Transverse colon (tissue), 4 donors: Measurements from ENCODE around the gene VEPH1. TPM values are rescaled to one million over a fixed set of nuclear protein-coding genes. Genes with fewer than 3 reads are reported as not detected.

Experiments used
- DNase-seq: peaks from one replicate; pipeline ENCODE4 v3.0.0-alpha.2; 2019
- H3K27ac ChIP-seq, 4 donors: fragments of 200-600 bp; sonication (generic); 2 replicates each; pipeline ENCODE4 v1.5.1; 2016 to 2018; ENCODE audit warnings: inconsistent platforms in 4 of 4
- H3K27me3 ChIP-seq: fragments of 200-600 bp; sonication (generic); 2 replicates; pipeline ENCODE4 v1.5.1; 2017; ENCODE audit warnings: inconsistent platforms
- H3K36me3 ChIP-seq, 4 donors: fragments of 200-600 bp; sonication (generic); 2 replicates each; pipeline ENCODE4 v1.5.1; 2017 to 2019; ENCODE audit warnings: inconsistent platforms in 4 of 4
- H3K4me1 ChIP-seq, 4 donors: fragments of 200-600 bp; sonication (generic); 2 replicates each; pipeline ENCODE4 v1.5.1; 2017 to 2020; ENCODE audit warnings: inconsistent platforms in 4 of 4
- H3K4me3 ChIP-seq, 4 donors: fragments of 200-600 bp; sonication (generic); 1 replicate in 1 of 4; 2 replicates in 3 of 4; pipeline versions ENCODE4 v1.5.1 to v1.6.1; 2017 to 2019; ENCODE audit warnings: inconsistent platforms in 4 of 4
- H3K9me3 ChIP-seq, 2 donors: fragments of 200-600 bp; sonication (generic); 2 replicates each; pipeline ENCODE4 v1.5.1; 2017 to 2019; ENCODE audit warnings: inconsistent platforms in 2 of 2
- EP300 ChIP-seq: sonication (generic); formaldehyde crosslinking; IDR thresholded peaks from one replicate; pipeline ENCODE4 v1.6.1; 2017; ENCODE audit warnings: antibody characterized with exemption, low read depth
- POLR2A ChIP-seq: fragments of 450-650 bp; IDR thresholded peaks from one replicate; pipeline ENCODE4 v1.6.1; 2016; ENCODE audit warnings: antibody characterized with exemption, mild to moderate bottlenecking, moderate library complexity
- POLR2AphosphoS5 ChIP-seq, 3 donors: sonication (generic); formaldehyde crosslinking; IDR thresholded peaks; one replicate each; pipeline ENCODE4 v1.6.1; 2016; ENCODE audit warnings: antibody characterized with exemption in 3 of 3
- WGBS, 2 donors: methylation state at CpG; one replicate each; pipeline ENCODE4 v1.1.5; 2018; ENCODE audit warnings: low coverage in 1 of 2; 5-methylcytosine and 5-hydroxymethylcytosine counted together
- in situ Hi-C, 4 donors: fragments of 200-750 bp; cut with MboI; loops; one replicate each; pipeline versions ENCODE4 v1.15.0 to v1.15.1; 2017; ENCODE audit warnings: low sequenced_read_pairs in 3 of 4, low pct_ligation_motif_present in 1 of 4, low pct_unique_long_range_greater_than_20kb in 1 of 4
- intact Hi-C: fragments of 100-400 bp; cut with DNase I; formaldehyde crosslinking; loops from one replicate; pipeline ENCODE4 v1.15.1; 2023; ENCODE audit warnings: low total_unique reads
- total RNA-seq, 4 donors: library from RNA; depleted of rRNA; stranded (reverse); fragments of >200 nt; gene quantifications; one replicate each; pipeline ENCODE4 v1.1.0, GENCODE V29; 2016
- TF ChIP-seq, protein P1 (sequence below), 5 experiments: fragments of 200-600 bp in 3 of 5; fragments of 450-650 bp in 2 of 5; sonication (generic) in 3 of 5; IDR thresholded peaks; 1 replicate in 2 of 5; 2 replicates in 3 of 5; pipeline ENCODE4 v1.5.1; 2016 to 2017; ENCODE audit warnings: antibody characterized with exemption in 5 of 5, inconsistent platforms in 3 of 5, mild to moderate bottlenecking in 2 of 5, moderate library complexity in 1 of 5

The VEPH1 gene
- total RNA-seq, 4 donors from 2014 or later, result 0.20 to 4.1 (median 0.90) TPM

DNA sequence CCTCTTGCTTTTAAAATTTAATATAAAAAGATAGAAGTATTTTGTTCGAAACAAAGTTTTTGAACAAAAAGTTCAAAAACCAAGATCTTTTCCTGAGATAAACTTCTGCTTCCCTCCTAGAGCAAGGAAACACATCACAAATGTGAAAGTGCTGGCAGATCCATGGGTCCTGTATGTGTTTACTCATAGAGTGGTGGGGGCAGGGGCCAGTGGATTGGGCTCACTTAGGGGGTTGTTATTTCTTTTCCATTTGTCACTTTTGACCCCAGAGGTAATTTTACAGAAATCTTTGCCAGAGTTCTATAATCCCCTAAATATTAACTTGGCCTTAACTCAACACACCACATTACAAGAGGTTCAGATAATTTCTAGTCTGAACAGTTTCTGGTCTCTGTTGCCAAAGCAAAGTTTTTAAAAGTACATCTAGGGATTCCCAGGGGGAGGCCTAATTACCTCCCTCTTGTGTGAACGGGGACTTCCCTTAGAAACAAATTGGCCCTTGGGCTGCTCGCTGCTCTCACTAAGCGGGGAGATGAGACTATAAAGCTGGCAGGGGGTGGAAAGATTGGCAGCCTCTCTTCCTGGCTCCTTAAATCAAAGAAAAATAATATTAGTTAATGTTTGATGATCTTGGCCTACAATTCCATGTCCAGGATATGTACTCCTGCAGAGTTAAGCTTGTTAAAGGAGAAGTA lies 133.3 kb downstream of the VEPH1 start:
- TF ChIP-seq, protein P1, sequence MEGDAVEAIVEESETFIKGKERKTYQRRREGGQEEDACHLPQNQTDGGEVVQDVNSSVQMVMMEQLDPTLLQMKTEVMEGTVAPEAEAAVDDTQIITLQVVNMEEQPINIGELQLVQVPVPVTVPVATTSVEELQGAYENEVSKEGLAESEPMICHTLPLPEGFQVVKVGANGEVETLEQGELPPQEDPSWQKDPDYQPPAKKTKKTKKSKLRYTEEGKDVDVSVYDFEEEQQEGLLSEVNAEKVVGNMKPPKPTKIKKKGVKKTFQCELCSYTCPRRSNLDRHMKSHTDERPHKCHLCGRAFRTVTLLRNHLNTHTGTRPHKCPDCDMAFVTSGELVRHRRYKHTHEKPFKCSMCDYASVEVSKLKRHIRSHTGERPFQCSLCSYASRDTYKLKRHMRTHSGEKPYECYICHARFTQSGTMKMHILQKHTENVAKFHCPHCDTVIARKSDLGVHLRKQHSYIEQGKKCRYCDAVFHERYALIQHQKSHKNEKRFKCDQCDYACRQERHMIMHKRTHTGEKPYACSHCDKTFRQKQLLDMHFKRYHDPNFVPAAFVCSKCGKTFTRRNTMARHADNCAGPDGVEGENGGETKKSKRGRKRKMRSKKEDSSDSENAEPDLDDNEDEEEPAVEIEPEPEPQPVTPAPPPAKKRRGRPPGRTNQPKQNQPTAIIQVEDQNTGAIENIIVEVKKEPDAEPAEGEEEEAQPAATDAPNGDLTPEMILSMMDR (IDR thresholded peaks at IDR 0.05), result no peak
- TF ChIP-seq POLR2A (no peak), EP300 (no peak), POLR2AphosphoS5 (IDR thresholded peaks at IDR 0.05) (no peak)
- Histone ChIP-seq H3K9me3 (no peaks in the 10 kb centered on the region), H3K27ac (no peak overlapping the region), H3K36me3 (no peaks in the 10 kb centered on the region), H3K4me1 (no peaks in the 10 kb centered on the region), H3K4me3 (no peak overlapping the region), H3K27me3 (no peaks in the 10 kb centered on the region)
- 58 to 64% methylated on average over 1 to 4 of the region's 4 CpGs for WGBS, 2 donors
- intact Hi-C loops (no loop called here), in situ Hi-C loops (no loop called here)
- DNase-seq, result no peak

DNA sequence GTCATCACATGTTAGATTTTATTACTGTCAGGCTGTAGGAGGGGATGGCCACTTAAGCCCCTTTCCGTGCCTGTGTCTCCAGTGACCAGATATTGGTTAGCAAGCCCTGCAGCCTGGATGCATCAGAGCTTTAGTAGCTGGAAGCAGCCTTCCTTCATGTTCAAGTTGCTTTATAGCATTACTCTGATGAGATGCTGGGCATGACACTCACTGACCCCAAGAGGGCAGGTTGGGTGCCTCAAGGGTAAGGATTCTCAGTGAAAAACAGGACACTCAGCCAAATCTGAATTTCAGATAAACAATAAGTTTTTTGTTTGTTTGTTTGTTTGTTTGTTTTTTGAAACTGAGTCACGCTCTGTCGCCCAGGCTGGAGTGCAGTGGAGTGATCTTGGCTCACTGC lies 135.0 kb downstream of the VEPH1 start:
- H3K4me1 ChIP-seq, result no peaks in the 10 kb centered on the region
- no peak overlapping the region for H3K27ac ChIP-seq
- no peaks in the 10 kb centered on the region for H3K27me3 ChIP-seq
- in situ Hi-C loops (no loop called here), intact Hi-C loops (no loop called here)
- DNase-seq, result no peak
- no peaks in the 10 kb centered on the region for H3K9me3 ChIP-seq
- 90 to 100% methylated on average over 2 to 3 of the region's 3 CpGs for WGBS, 2 donors
- H3K36me3 ChIP-seq, result no peaks in the 10 kb centered on the region
- TF ChIP-seq POLR2AphosphoS5 (IDR thresholded peaks at IDR 0.05), result no peak
- H3K4me3 ChIP-seq, result no peak overlapping the region

DNA sequence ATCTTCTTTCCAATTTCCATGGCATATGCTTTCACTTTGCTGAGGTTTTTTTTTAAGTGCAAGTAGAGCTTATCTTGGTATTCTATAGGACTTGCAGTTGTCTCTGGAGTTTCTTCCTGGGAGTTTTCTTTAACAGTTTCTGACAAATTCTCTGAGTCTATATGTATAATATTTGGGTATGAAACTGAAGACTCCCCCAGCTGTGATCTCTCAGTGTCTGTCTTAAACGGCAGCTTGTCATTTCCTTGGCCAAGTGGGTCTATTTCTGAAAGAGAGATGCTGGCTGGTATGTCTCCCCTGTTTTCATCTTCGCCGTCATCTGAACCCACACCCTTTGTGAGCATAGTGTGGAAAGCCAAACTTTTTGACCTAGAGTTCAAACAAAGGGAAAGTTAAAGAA lies 139.8 kb downstream of the VEPH1 start:
- Histone ChIP-seq H3K4me1 (no peaks in the 10 kb centered on the region), H3K36me3 (no peaks in the 10 kb centered on the region), H3K27ac (no peak overlapping the region), H3K4me3 (no peak overlapping the region), H3K9me3 (no peaks in the 10 kb centered on the region), H3K27me3 (no peaks in the 10 kb centered on the region)
- in situ Hi-C loops (no loop called here), intact Hi-C loops (no loop called here)
- WGBS, 2 donors, result 85% methylated on average over 3 of the region's 3 CpGs; no CpG with 5 or more reads in 1 of the 2 donors
- DNase-seq, result no peak
- TF ChIP-seq POLR2A (no peak), POLR2AphosphoS5 (IDR thresholded peaks at IDR 0.05) (no peak), EP300 (no peak)
- TF ChIP-seq, protein P1 (IDR thresholded peaks at IDR 0.05), result no peak

DNA sequence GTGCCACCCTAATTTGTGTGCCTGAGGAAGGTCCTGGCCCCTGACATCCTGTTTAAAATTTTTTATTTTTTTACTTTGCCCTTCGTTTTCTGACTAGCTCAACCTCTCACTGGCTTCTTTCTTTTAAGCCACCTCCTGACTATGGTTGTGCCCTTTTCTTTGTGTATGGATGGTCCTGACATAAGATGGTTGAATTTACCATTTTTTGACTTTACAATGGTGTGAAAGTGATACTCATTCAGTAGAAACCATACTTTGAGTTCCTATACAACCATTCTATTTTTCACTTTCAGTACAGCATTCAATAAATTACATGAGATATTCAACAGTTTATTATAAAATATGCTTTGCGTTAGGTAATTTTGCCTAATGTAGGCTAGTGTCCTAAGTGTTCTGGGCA lies 140.9 kb downstream of the VEPH1 start:
- TF ChIP-seq POLR2AphosphoS5 (IDR thresholded peaks at IDR 0.05), result no peak
- no peak for TF ChIP-seq POLR2A
- TF ChIP-seq EP300, result no peak
- TF ChIP-seq, protein P1 (IDR thresholded peaks at IDR 0.05), result no peak
- WGBS, 2 donors, result 66 to 86% methylated on average over 2 of the region's 2 CpGs
- Histone ChIP-seq H3K4me1 (no peaks in the 10 kb centered on the region), H3K9me3 (no peaks in the 10 kb centered on the region), H3K27ac (no peak overlapping the region), H3K36me3 (no peaks in the 10 kb centered on the region), H3K4me3 (no peak overlapping the region), H3K27me3 (no peaks in the 10 kb centered on the region)
- no peak for DNase-seq
- in situ Hi-C loops, result no loop called here
- intact Hi-C loops, result no loop called here

DNA sequence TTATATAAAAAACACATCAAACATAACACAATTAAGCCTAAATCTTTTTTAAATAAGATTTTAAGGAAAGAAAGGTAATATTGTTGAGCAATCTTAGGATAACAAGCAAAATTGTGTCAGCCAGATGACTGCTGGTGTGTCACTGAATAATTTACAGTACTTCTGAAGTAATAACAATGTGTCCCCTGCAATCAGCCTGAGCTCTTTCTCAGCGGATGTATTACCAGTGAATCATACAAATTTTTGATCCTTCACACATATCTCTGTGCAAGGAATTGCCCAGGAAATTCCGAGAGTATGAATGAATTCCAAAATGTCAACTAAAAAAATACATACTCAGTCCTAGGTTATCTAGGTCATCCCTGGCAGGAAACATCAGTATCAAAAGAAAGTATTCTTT lies 143.2 kb downstream of the VEPH1 start:
- H3K27ac ChIP-seq, result no peak overlapping the region
- H3K27me3 ChIP-seq, result no peaks in the 10 kb centered on the region
- H3K36me3 ChIP-seq, result no peaks in the 10 kb centered on the region
- H3K4me1 ChIP-seq, result no peaks in the 10 kb centered on the region
- DNase-seq, result no peak
- TF ChIP-seq, protein P1 (IDR thresholded peaks at IDR 0.05), result no peak
- no peak for TF ChIP-seq POLR2A
- no peak for TF ChIP-seq POLR2AphosphoS5 (IDR thresholded peaks at IDR 0.05)
- no peak for TF ChIP-seq EP300
- H3K4me3 ChIP-seq, result no peak overlapping the region
- in situ Hi-C loops, result no loop called here
- WGBS, 2 donors, result 42 to 79% methylated on average over 2 of the region's 2 CpGs
- no peaks in the 10 kb centered on the region for H3K9me3 ChIP-seq
- intact Hi-C loops, result no loop called here
